CD1c-positive myeloid dendritic cell (primary cell): ENCODE results near the gene LRCH4.

Experiments
- DNase-seq: peaks from one replicate; pipeline ENCODE4 v3.0.0-alpha.2; 2016; ENCODE audit errors: extremely low spot score

Gene LRCH4

DNA sequence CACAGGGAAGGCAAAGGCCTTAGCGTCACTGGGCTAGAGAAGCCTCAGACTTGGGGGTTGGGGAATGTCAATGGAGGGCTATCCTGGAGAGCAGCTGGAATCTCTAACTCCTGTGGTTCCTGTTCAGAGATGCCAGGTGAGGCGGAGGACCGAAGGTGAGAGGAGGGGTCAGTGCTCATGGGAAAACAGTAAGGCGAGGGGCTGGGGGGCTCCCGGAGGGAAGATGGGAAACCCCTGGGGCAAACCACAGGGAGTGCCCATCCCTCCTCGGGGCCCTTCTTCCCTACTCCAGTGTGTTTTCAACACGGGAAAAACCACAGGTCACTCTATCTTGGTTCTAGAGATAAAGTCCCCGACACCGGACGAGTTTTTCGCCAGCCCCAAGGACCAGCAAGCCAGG, 3.3 kb downstream of the LRCH4 start:
- no peak for DNase-seq

GRCh38 chr7:100582041-100582579, 3.8 kb downstream of the LRCH4 start:
- DNase-seq, result no peak

DNA sequence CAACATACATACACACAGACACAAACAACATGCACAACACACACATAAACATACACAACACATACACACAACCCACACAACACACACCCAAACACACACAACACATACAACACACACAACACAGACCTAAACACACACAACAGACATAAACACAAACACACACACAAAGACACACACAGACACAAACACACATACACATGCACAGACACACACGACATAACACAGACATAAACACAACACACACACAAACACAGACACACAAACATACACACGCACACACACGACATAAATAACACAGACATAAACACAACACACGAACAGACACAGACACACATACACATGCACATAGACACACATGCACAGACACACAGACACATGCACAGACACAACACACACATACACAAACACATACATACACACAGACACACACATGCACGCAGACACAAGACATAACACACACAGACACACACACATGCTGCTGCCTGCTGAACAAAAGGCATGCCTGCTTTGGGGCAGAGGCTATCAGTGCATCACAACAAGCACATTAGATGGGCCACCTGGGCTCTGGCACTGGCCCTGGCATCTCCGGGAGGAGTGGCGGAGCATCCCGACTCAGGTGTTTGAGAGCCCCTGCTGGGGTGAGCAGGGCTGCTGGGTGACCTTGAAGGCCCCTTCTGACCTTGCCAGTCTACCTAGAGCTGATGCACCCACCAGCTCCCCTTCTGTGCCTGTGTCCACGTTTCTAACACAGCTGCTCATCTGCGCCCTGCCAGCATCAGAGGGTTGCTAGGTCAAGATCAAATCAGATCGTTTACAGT, 5.3 kb downstream of the LRCH4 start:
- DNase-seq, result no peak

DNA sequence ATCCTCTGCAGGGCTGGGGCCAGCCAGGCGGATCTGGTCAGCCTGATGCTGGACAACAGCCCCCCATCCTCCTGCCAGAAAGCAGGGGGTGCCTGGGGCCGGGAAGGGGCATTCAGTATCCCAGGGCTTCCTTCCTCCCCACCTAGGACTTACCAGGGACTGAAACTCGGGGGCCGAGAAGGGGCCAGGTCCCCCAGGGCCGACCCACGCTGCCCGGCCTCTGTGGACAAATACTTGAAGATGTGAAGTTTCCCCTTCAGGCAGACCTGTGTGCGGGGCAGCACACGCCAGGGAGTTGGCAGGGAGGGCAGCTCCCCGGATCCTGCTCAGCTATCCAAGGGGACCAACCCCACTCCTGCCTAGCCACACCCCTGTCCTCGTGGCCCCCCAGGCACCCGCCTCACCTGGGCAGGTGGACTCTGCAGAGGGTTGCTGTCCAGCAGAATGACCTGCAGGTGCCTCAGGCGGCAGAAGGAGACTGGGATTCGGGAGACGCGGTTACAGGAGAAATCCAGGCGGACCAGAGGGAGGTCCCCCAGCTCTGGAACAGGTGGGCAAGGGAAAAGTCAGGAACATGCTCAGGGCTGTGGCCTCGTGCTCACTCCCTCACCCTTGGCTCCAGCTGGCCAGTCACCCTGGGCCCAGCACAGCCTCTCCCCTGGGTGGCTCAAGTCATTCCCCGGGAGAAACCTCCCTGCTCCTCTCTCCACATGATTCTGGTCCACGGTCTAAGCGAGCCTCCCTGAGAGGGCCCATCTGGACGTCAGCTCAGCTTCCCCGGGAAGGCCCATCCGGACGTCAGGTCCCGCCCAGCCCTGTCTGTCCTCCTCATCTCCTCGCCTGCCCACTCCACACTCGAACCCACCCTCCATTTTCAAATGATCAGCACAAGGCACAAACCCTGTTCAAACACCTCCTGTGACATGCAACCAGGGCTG, 7.4 kb downstream of the LRCH4 start:
- DNase-seq, result no peak

- no peak for DNase-seq
Measured at GRCh38 chr7:100577507-100577906, 8.4 kb downstream of the LRCH4 start.

DNA sequence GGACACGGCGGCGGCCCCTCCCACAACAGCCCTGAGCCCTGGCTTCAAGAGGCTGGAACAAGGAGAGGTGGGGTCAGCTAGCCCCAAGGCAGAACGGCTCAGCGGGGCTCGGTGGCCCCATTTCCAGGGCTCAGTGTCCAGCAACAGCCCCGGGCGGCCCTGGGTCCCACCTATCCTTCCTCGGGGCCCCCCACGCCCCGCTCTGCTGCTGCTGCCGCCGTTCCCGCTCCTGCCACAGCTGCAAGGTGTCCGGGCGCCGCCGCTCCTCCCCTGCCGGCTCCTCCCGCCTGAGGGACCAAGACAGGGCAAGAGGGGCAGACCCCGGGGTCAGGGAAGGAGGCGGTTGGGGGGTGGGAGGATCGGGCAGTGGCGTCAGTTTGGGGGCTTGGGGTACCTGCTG, 8.8 kb downstream of the LRCH4 start:
- no peak for DNase-seq

DNA sequence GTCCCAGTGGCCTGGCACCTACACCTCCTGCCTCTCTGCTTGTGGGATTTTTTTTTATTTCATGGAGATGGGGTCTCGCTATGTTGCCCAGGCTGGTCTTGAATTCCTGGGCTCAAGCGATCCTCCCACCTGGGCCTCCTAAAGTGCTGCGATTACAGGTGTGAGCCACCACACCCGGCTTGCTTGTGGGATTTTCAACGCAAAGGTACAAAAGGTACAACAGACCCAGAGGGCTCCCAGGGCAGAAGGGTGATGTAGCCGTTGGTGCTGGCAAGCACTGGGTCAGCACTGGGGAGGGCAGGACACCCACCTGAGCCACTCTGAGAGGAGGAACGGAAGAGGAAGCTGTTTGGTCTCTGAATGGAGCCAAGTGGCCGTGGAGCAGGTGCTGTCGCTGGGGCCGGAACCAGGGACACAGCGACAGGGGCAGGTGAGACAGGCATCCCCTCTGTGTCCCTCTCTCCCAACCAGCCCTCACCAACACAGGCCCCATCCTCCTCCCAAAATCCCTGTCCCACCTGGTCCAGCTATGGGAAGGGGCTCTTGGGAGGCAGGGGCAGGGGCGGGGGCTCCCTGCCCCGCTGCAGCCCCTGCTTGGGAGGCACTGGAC, 9.4 kb downstream of the LRCH4 start:
- no peak for DNase-seq

DNA sequence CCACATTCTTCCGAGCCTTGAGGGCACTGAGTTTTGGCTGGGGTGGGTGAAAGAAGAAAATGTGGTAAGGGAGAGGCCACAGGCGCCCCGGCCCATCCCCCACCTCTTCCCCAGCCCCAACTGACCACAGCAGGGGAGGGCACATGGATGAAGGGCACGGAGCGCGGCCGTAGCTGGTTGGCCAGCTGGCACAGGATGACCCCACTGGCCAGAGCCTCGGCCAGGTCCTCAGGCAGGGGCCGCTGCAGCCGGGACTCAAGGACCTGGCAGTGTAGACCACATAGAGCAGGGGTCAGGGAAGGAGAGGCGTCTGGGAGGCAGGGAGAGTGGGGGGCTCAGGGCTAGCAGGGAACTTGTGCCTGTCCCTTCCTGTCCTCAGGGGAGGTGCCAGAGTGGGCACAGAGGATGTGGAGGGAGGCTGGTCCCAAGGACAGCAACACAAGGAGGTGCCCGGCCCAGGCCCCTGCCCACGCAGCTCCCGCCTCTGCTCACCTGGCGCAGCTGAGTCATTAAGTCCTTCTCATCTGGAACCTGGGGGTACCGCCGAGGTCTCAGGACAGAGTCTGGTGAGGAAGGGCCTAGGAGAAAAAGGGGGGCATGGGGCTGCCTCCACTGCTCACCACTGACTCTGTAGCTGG, 10.1 kb downstream of the LRCH4 start:
- no peak for DNase-seq

- DNase-seq, result no peak
Measured at GRCh38 chr7:100575206-100575631, 10.7 kb downstream of the LRCH4 start.

DNA sequence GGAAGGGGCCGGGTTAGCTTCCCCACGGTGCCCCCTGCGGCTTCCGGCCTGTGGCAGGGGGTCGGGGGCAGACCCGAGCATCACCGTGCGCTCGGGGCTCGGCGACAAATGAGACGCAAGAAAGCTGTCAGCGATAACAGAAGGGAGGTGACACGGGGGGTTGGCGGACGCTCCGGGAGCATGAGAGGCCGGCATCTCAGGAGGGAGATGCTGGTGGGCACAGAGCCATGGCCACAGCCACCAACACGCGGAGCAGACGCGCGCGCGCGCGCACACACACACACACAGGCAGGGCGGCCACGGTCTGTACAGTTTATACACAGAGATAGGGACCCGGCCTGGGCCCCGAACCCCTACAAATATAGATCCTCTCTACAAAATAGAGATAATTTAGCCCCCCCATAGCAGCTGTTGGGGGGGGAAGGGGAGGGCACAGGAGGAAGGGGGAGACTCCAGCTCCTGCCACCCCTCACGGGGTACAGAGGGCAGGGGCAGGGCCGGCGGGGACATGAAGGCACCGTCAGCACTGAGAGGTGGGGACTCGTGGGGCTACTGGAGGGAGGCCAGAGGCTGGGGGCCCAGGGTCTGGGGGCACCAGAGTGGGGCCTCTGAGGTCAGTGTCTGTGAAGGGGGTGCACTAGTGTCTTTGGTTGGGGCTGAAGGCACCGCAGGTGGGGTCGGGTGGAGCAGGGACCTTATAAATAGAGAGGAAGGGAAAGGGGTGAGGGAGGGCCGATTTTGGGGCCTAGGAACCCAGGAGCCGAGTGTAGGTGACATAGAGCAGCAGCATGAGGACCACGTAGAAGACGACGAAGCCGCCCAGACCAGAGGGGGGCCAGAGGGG, 11.3 kb downstream of the LRCH4 start:
- no peak for DNase-seq

- no peak for DNase-seq
Measured at GRCh38 chr7:100573691-100574361, 12.1 kb downstream of the LRCH4 start, which contains the start of gene SAP25. SAP25 (minus strand) TSS chr7:100573900; CDS start chr7:100573742, 158 bp downstream.

GRCh38 chr7:100572949-100573675, 12.8 kb downstream of the LRCH4 start:
- DNase-seq, result no peak

DNA sequence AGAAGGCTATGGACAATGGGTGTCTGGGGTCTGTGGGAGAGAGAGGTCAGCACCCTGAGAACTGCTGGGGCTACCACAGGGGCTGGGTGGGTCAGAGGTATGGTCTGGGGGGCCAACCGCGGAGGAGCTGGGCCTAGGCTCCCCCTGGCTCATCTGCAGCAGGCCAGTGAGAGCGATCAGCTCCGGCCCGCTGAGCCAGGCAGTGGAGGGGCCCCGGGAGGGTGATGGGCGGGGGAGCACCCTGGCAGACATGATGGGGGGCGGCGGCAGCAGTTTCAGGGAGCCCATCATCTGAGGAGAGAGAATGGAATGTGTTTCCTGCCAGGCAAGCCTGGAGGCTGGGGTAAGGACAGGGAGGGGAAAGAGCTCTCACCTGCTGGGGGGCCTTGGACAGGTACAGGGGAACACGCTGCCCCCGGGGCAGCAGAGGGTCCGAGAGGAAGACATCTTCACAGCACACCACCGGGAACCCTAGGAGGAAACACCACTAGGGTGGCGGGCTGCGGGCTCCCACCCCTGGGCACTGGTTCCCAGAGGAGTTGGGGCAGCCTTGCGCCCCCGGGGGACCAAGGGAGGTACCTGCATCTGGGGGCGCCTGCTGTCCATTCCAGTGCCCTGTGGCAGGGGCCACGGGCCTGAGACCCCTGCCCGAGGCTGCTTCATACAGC, 13.5 kb downstream of the LRCH4 start:
- no peak for DNase-seq

DNA sequence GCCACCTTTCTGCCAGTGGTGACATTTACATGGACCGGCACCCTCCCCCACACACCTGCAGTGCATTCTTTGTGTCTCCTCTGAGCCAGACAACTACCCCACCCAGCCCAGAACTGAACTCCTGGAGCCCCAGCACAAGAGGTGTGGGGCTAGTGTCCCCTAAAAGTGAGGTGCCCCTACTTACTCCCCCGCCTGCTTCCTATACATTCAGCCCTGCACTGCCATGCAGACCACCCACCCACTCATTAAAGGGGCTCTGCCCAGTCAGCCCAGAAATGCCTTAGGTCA, 14.2 kb downstream of the LRCH4 start:
- no peak for DNase-seq

- DNase-seq, result no peak
Measured at GRCh38 chr7:100570954-100571828, 14.7 kb downstream of the LRCH4 start.

- DNase-seq, result peak; percentile 65
Measured at GRCh38 chr7:100568896-100569844, 16.8 kb downstream of the LRCH4 start.
